ENCODE measurements around the gene ST6GAL1. TPM values are rescaled to one million over a fixed set of nuclear protein-coding genes. Genes with fewer than 3 reads are reported as not detected.

Gene ST6GAL1
- total and polyA plus RNA-seq, 2 of the 13 experiments (the other 11 are each of a cell fraction or from before 2014, with no cell fraction given): 79.9 to 164 TPM

- H2AFZ ChIP-seq (ENCODE audit: low read length): no peak overlapping the region
- no peak overlapping the region for H3K4me2 ChIP-seq (ENCODE audit: low read depth, low read length)
- ATAC-seq (no peak), DNase-seq (ENCODE audit: low spot score) (no peak), FAIRE-seq (no peak)
- intact Hi-C loops (cut with micrococcal nuclease; ENCODE audit: unreplicated experiment) (no loop called here), in situ Hi-C loops (cut with HindIII; ENCODE audit: extremely low pct_ligation_motif_present, low pct_unique_long_range_greater_than_20kb) (no loop called here)
- H3K4me3 ChIP-seq (replicated peaks in 1 of 3; ENCODE audit: insufficient read depth in 1 of 3, low read depth in 2 of 3, low read length in 3 of 3): no peak overlapping the region
- WGBS (ENCODE audit: low lambda C conversion rate): 96% methylated on average over 7 of the region's 7 CpGs
- TF ChIP-seq, protein P1, sequence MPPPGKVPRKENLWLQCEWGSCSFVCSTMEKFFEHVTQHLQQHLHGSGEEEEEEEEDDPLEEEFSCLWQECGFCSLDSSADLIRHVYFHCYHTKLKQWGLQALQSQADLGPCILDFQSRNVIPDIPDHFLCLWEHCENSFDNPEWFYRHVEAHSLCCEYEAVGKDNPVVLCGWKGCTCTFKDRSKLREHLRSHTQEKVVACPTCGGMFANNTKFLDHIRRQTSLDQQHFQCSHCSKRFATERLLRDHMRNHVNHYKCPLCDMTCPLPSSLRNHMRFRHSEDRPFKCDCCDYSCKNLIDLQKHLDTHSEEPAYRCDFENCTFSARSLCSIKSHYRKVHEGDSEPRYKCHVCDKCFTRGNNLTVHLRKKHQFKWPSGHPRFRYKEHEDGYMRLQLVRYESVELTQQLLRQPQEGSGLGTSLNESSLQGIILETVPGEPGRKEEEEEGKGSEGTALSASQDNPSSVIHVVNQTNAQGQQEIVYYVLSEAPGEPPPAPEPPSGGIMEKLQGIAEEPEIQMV (CRISPR knock-in tag; IDR thresholded peaks at IDR 0.05; ENCODE audit: low read depth): no peak
- TF ChIP-seq ZNF564 (CRISPR knock-in tag; IDR thresholded peaks at IDR 0.05) (peak; percentile 49; the same call in 1 of the 2 replicates), ZNF251 (CRISPR knock-in tag; IDR thresholded peaks at IDR 0.05) (no peak)
- no TSS peak for BruUV-seq (replicated peaks)
- H3K9ac ChIP-seq (ENCODE audit: insufficient read depth, low read depth, low read length): no peak overlapping the region
- no peak overlapping the region for H3K27ac ChIP-seq (ENCODE audit: extremely low read length, insufficient read depth, low read length)
- H3K79me2 ChIP-seq (ENCODE audit: insufficient read depth, low read length): no peaks in the 10 kb centered on the region
- H3K27me3 ChIP-seq (ENCODE audit: control insufficient read depth in 1 of 2, insufficient read depth in 2 of 2, low read length in 2 of 2): no peaks in the 10 kb centered on the region
- CTCF ChIA-PET (ENCODE audit: low intra/inter-chr PET ratio, low total read pairs): no interaction called here
- H4K20me1 ChIP-seq (ENCODE audit: insufficient read depth, low read length): no peaks in the 10 kb centered on the region
- no peaks in the 10 kb centered on the region for H3K36me3 ChIP-seq (replicated peaks in 1 of 2; ENCODE audit: control insufficient read depth in 1 of 2, insufficient read depth in 2 of 2, low read length in 2 of 2)
- no peaks in the 10 kb centered on the region for H3K9me3 ChIP-seq (ENCODE audit: low read length)
- POLR2A ChIA-PET: no interaction called here
- H3K4me1 ChIP-seq (ENCODE audit: insufficient read depth, low read length): no peaks in the 10 kb centered on the region
These were observed 21.6 kb downstream of the ST6GAL1 start for GRCh38 chr3:186951640-186952552.

DNA sequence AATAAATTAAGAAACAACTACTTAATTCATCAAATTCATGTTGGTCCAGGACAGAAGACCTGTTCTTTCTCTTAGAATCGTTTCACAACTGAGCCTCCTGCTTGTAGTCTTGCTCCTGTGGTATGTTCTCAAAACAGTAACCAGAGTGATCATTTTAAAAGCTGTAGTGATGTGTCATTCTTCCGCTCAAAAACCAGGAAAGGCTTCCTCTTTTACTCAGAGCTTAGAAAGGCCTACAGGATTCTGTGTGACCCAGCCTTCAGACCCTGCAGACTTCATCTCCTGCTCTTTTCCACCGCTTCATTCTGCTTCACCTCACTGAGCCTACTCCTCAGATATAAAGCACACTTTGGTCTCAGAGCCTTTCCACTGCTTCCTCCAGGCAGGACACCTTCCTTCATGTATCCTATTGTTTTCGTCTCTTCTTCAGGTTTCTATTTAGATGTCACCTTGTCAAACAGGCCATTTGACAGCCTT lies 22.7 kb downstream of the ST6GAL1 start:
- no TSS peak for BruUV-seq (replicated peaks)
- no peak for FAIRE-seq
- Histone ChIP-seq H3K9me3 (ENCODE audit: low read length) (no peaks in the 10 kb centered on the region), H2AFZ (ENCODE audit: low read length) (no peak overlapping the region), H3K4me1 (ENCODE audit: insufficient read depth, low read length) (no peaks in the 10 kb centered on the region), H3K27me3 (ENCODE audit: control insufficient read depth in 1 of 2, insufficient read depth in 2 of 2, low read length in 2 of 2) (no peaks in the 10 kb centered on the region), H4K20me1 (ENCODE audit: insufficient read depth, low read length) (no peaks in the 10 kb centered on the region), H3K4me3 (replicated peaks in 1 of 3; ENCODE audit: insufficient read depth in 1 of 3, low read depth in 2 of 3, low read length in 3 of 3) (no peak overlapping the region), H3K9ac (ENCODE audit: insufficient read depth, low read depth, low read length) (no peak overlapping the region), H3K36me3 (replicated peaks in 1 of 2; ENCODE audit: control insufficient read depth in 1 of 2, insufficient read depth in 2 of 2, low read length in 2 of 2) (no peaks in the 10 kb centered on the region), H3K27ac (ENCODE audit: extremely low read length, insufficient read depth, low read length) (no peak overlapping the region), H3K4me2 (ENCODE audit: low read depth, low read length) (no peak overlapping the region), H3K79me2 (ENCODE audit: insufficient read depth, low read length) (no peaks in the 10 kb centered on the region)
- no peak for ATAC-seq
- ChIA-PET POLR2A (no interaction called here), CTCF (ENCODE audit: low intra/inter-chr PET ratio, low total read pairs) (no interaction called here)
- in situ Hi-C loops (cut with HindIII; ENCODE audit: extremely low pct_ligation_motif_present, low pct_unique_long_range_greater_than_20kb) (no loop called here), intact Hi-C loops (cut with micrococcal nuclease; ENCODE audit: unreplicated experiment) (no loop called here)
- DNase-seq (ENCODE audit: low spot score): no peak
- 74% methylated on average over 4 of the region's 4 CpGs for WGBS (ENCODE audit: low lambda C conversion rate)
- TF ChIP-seq RAD51 (IDR thresholded peaks at IDR 0.05; ENCODE audit: borderline replicate concordance) (no peak), DNMT1 (CRISPR knock-in tag; IDR thresholded peaks at IDR 0.05) (no peak), SP2 (CRISPR knock-in tag; IDR thresholded peaks at IDR 0.05) (no peak), FLYWCH1 (CRISPR knock-in tag; IDR thresholded peaks at IDR 0.05) (no peak), TBL1XR1 (IDR thresholded peaks at IDR 0.05; ENCODE audit: borderline replicate concordance, low read length, partially characterized antibody) (no peak), ZNF446 (CRISPR knock-in tag; IDR thresholded peaks at IDR 0.05) (no peak), TBX2 (CRISPR knock-in tag; IDR thresholded peaks at IDR 0.05; ENCODE audit: borderline replicate concordance) (no peak), KDM4B (CRISPR knock-in tag; IDR thresholded peaks at IDR 0.05) (no peak), SALL2 (CRISPR knock-in tag; IDR thresholded peaks at IDR 0.05) (no peak)
- TF ChIP-seq, protein P2, sequence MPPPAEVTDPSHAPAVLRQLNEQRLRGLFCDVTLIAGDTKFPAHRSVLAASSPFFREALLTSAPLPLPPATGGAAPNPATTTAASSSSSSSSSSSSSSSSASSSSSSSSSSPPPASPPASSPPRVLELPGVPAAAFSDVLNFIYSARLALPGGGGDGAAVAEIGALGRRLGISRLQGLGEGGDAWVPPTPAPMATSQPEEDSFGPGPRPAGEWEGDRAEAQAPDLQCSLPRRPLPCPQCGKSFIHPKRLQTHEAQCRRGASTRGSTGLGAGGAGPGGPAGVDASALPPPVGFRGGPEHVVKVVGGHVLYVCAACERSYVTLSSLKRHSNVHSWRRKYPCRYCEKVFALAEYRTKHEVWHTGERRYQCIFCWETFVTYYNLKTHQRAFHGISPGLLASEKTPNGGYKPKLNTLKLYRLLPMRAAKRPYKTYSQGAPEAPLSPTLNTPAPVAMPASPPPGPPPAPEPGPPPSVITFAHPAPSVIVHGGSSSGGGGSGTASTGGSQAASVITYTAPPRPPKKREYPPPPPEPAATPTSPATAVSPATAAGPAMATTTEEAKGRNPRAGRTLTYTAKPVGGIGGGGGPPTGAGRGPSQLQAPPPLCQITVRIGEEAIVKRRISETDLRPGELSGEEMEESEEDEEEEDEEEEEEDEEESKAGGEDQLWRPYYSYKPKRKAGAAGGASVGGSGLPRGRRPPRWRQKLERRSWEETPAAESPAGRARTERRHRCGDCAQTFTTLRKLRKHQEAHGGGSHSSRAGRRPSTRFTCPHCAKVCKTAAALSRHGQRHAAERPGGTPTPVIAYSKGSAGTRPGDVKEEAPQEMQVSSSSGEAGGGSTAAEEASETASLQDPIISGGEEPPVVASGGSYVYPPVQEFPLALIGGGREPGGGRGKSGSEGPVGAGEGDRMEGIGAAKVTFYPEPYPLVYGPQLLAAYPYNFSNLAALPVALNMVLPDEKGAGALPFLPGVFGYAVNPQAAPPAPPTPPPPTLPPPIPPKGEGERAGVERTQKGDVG (CRISPR knock-in tag; IDR thresholded peaks at IDR 0.05; ENCODE audit: borderline replicate concordance): no peak

Measured in HepG2 (cell line).